HG03378 (cell line): ENCODE data around the gene NECAP2.

ENCODE experiments used
- ATAC-seq: cut with Tn5 transposase; IDR thresholded peaks from one replicate; pipeline ENCODE4 v1.9.1; 2021; ENCODE audit warnings: mild to moderate bottlenecking, moderate library complexity; ENCODE audit not compliant: unreplicated experiment

The NECAP2 gene

GRCh38 chr1:16440470-16441281, at the start of gene NECAP2:
Gene NECAP2, plus strand, starts transcription at chr1:16440724. Its CDS starts 38 bp downstream, at chr1:16440762.
- peak; percentile 59 for ATAC-seq

- no peak for ATAC-seq
Measured at GRCh38 chr1:16391411-16391810, 49.1 kb upstream of the NECAP2 start.

- no peak for ATAC-seq
Measured at GRCh38 chr1:16392740-16393569, 47.6 kb upstream of the NECAP2 start.

- no peak for ATAC-seq
Measured at GRCh38 chr1:16393570-16394521, 46.7 kb upstream of the NECAP2 start.

GRCh38 chr1:16394977-16395376, 45.5 kb upstream of the NECAP2 start:
- no peak for ATAC-seq

GRCh38 chr1:16396591-16396990, 43.9 kb upstream of the NECAP2 start:
- ATAC-seq, result no peak

GRCh38 chr1:16397120-16397519, 43.4 kb upstream of the NECAP2 start:
- no peak for ATAC-seq

GRCh38 chr1:16398371-16398953, 42.1 kb upstream of the NECAP2 start:
- no peak for ATAC-seq

GRCh38 chr1:16402742-16403141, 37.8 kb upstream of the NECAP2 start:
- ATAC-seq, result no peak

GRCh38 chr1:16405441-16405840, 35.1 kb upstream of the NECAP2 start:
- no peak for ATAC-seq

- no peak for ATAC-seq
Measured at GRCh38 chr1:16406868-16407267, 33.7 kb upstream of the NECAP2 start.

- no peak for ATAC-seq
Measured at GRCh38 chr1:16409536-16410152, 30.9 kb upstream of the NECAP2 start.

GRCh38 chr1:16410803-16411202, 29.7 kb upstream of the NECAP2 start:
- no peak for ATAC-seq

GRCh38 chr1:16413191-16413590, 27.3 kb upstream of the NECAP2 start:
- no peak for ATAC-seq

GRCh38 chr1:16418823-16419425, 21.6 kb upstream of the NECAP2 start:
- ATAC-seq, result no peak

GRCh38 chr1:16420424-16421118, 20.0 kb upstream of the NECAP2 start:
- peak; percentile 63 for ATAC-seq

GRCh38 chr1:16421201-16421600, 19.3 kb upstream of the NECAP2 start:
- no peak for ATAC-seq

- ATAC-seq, result no peak
Measured at GRCh38 chr1:16422041-16422440, 18.5 kb upstream of the NECAP2 start.
